Transverse colon (tissue), 4 donors: ENCODE data around the gene TRH. TPM values are rescaled to one million over a fixed set of nuclear protein-coding genes. Genes with fewer than 3 reads are reported as not detected.

Experiments
- DNase-seq: peaks from one replicate; pipeline ENCODE4 v3.0.0-alpha.2; 2019
- H3K27ac ChIP-seq, 4 donors: fragments of 200-600 bp; sonication (generic); 2 replicates each; pipeline ENCODE4 v1.5.1; 2016 to 2018; ENCODE audit warnings: inconsistent platforms in 4 of 4
- H3K27me3 ChIP-seq: fragments of 200-600 bp; sonication (generic); 2 replicates; pipeline ENCODE4 v1.5.1; 2017; ENCODE audit warnings: inconsistent platforms
- H3K36me3 ChIP-seq, 4 donors: fragments of 200-600 bp; sonication (generic); 2 replicates each; pipeline ENCODE4 v1.5.1; 2017 to 2019; ENCODE audit warnings: inconsistent platforms in 4 of 4
- H3K4me1 ChIP-seq, 4 donors: fragments of 200-600 bp; sonication (generic); 2 replicates each; pipeline ENCODE4 v1.5.1; 2017 to 2020; ENCODE audit warnings: inconsistent platforms in 4 of 4
- H3K4me3 ChIP-seq, 4 donors: fragments of 200-600 bp; sonication (generic); 1 replicate in 1 of 4; 2 replicates in 3 of 4; pipeline versions ENCODE4 v1.5.1 to v1.6.1; 2017 to 2019; ENCODE audit warnings: inconsistent platforms in 4 of 4
- H3K9me3 ChIP-seq, 2 donors: fragments of 200-600 bp; sonication (generic); 2 replicates each; pipeline ENCODE4 v1.5.1; 2017 to 2019; ENCODE audit warnings: inconsistent platforms in 2 of 2
- EP300 ChIP-seq: sonication (generic); formaldehyde crosslinking; IDR thresholded peaks from one replicate; pipeline ENCODE4 v1.6.1; 2017; ENCODE audit warnings: antibody characterized with exemption, low read depth
- POLR2A ChIP-seq: fragments of 450-650 bp; IDR thresholded peaks from one replicate; pipeline ENCODE4 v1.6.1; 2016; ENCODE audit warnings: antibody characterized with exemption, mild to moderate bottlenecking, moderate library complexity
- POLR2AphosphoS5 ChIP-seq, 3 donors: sonication (generic); formaldehyde crosslinking; IDR thresholded peaks; one replicate each; pipeline ENCODE4 v1.6.1; 2016; ENCODE audit warnings: antibody characterized with exemption in 3 of 3
- WGBS, 2 donors: methylation state at CpG; one replicate each; pipeline ENCODE4 v1.1.5; 2018; ENCODE audit warnings: low coverage in 1 of 2; 5-methylcytosine and 5-hydroxymethylcytosine counted together
- in situ Hi-C, 4 donors: fragments of 200-750 bp; cut with MboI; loops; one replicate each; pipeline versions ENCODE4 v1.15.0 to v1.15.1; 2017; ENCODE audit warnings: low sequenced_read_pairs in 3 of 4, low pct_ligation_motif_present in 1 of 4, low pct_unique_long_range_greater_than_20kb in 1 of 4
- intact Hi-C: fragments of 100-400 bp; cut with DNase I; formaldehyde crosslinking; loops from one replicate; pipeline ENCODE4 v1.15.1; 2023; ENCODE audit warnings: low total_unique reads
- total RNA-seq, 4 donors: library from RNA; depleted of rRNA; stranded (reverse); fragments of >200 nt; gene quantifications; one replicate each; pipeline ENCODE4 v1.1.0, GENCODE V29; 2016
- TF ChIP-seq, protein P1 (sequence below), 5 experiments: fragments of 200-600 bp in 3 of 5; fragments of 450-650 bp in 2 of 5; sonication (generic) in 3 of 5; IDR thresholded peaks; 1 replicate in 2 of 5; 2 replicates in 3 of 5; pipeline ENCODE4 v1.5.1; 2016 to 2017; ENCODE audit warnings: antibody characterized with exemption in 5 of 5, inconsistent platforms in 3 of 5, mild to moderate bottlenecking in 2 of 5, moderate library complexity in 1 of 5

TRH gene
- total RNA-seq, 4 donors from 2014 or later = not detected

DNA sequence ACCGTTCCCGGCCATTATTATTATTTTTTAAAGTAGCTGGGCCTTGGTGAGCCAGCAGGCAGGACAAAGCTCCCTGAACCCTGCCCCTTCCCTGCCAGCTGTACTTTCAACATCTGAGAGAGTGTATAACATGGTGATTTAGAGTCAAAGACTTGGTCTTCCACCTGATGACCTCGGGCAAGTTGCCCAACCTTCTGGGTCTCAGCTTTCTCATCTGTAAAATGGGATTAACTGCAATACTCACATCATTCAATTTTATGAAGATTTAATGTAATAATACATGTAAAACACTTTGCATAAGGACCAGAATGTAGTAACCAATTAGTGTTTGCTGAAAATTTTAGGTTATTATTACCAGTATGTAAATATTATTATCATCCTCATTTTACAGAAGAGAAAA, 11.9 kb upstream of the TRH start:
- 79% methylated on average over 3 of the region's 3 CpGs; no CpG with 5 or more reads in 1 of the 2 donors for WGBS, 2 donors
- H3K27me3 ChIP-seq = no peaks in the 10 kb centered on the region
- H3K4me1 ChIP-seq = no peaks in the 10 kb centered on the region
- no peak for TF ChIP-seq POLR2A
- TF ChIP-seq, protein P1, sequence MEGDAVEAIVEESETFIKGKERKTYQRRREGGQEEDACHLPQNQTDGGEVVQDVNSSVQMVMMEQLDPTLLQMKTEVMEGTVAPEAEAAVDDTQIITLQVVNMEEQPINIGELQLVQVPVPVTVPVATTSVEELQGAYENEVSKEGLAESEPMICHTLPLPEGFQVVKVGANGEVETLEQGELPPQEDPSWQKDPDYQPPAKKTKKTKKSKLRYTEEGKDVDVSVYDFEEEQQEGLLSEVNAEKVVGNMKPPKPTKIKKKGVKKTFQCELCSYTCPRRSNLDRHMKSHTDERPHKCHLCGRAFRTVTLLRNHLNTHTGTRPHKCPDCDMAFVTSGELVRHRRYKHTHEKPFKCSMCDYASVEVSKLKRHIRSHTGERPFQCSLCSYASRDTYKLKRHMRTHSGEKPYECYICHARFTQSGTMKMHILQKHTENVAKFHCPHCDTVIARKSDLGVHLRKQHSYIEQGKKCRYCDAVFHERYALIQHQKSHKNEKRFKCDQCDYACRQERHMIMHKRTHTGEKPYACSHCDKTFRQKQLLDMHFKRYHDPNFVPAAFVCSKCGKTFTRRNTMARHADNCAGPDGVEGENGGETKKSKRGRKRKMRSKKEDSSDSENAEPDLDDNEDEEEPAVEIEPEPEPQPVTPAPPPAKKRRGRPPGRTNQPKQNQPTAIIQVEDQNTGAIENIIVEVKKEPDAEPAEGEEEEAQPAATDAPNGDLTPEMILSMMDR (IDR thresholded peaks at IDR 0.05) = no peak
- TF ChIP-seq POLR2AphosphoS5 (IDR thresholded peaks at IDR 0.05) = no peak
- TF ChIP-seq EP300 = no peak
- intact Hi-C loops (no loop called here), in situ Hi-C loops (no loop called here)
- H3K27ac ChIP-seq = no peak overlapping the region
- no peaks in the 10 kb centered on the region for H3K36me3 ChIP-seq
- DNase-seq = no peak
- H3K4me3 ChIP-seq = no peak overlapping the region
- no peaks in the 10 kb centered on the region for H3K9me3 ChIP-seq

DNA sequence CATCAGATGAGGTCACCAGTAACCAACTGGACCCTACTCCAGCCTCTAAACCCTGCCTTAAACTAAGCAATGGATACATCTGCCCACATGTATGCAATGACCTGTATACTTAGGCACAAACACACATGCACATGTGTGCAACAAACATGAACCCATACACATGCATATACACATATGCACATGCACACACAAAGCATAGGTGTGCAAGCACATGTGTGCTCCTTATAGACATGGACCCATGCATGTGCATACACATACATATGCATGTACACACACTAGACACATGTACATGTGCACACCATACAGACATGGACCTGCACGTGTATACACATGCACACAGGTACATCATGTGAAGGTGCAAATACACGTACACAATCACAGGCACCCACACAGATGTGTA, 8.6 kb upstream of the TRH start:
- Histone ChIP-seq H3K27ac (no peak overlapping the region), H3K9me3 (no peaks in the 10 kb centered on the region), H3K4me3 (no peak overlapping the region), H3K27me3 (no peaks in the 10 kb centered on the region), H3K4me1 (no peaks in the 10 kb centered on the region), H3K36me3 (no peaks in the 10 kb centered on the region)
- in situ Hi-C loops (no loop called here), intact Hi-C loops (no loop called here)
- TF ChIP-seq POLR2A = no peak
- TF ChIP-seq, protein P1 (IDR thresholded peaks at IDR 0.05) = no peak
- no peak for TF ChIP-seq EP300
- TF ChIP-seq POLR2AphosphoS5 (IDR thresholded peaks at IDR 0.05) = no peak
- 84% methylated on average over 2 of the region's 2 CpGs; no CpG with 5 or more reads in 1 of the 2 donors for WGBS, 2 donors
- DNase-seq = no peak

DNA sequence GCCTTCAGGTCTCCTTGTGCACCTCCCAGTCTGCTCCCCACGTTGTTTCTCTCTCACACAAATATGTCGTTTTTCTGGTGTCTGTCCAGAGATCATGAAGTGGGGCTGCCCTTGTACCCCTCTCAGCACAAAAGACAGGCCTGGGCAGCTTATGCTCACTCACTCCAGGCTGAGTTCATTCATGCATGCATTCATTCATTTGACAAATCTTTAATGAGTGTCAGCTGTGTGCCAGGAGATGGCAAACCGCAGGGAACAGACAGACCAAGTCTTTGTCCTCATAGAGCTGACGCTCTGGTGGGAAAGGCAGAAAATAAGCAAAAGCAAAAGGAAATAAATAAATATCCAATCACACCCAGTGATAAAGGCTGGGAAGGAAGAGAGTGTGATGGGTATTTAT, 7.6 kb upstream of the TRH start:
- H3K27me3 ChIP-seq = no peaks in the 10 kb centered on the region
- in situ Hi-C loops = no loop called here
- intact Hi-C loops = no loop called here
- H3K9me3 ChIP-seq = no peaks in the 10 kb centered on the region
- no peak for DNase-seq
- no peak overlapping the region for H3K4me3 ChIP-seq
- no peaks in the 10 kb centered on the region for H3K36me3 ChIP-seq
- 63 to 85% methylated on average over 4 of the region's 4 CpGs for WGBS, 2 donors
- TF ChIP-seq POLR2AphosphoS5 (IDR thresholded peaks at IDR 0.05) = no peak
- TF ChIP-seq, protein P1 (IDR thresholded peaks at IDR 0.05) = no peak
- TF ChIP-seq POLR2A = no peak
- TF ChIP-seq EP300 = no peak
- H3K4me1 ChIP-seq = no peaks in the 10 kb centered on the region
- H3K27ac ChIP-seq = no peak overlapping the region

DNA sequence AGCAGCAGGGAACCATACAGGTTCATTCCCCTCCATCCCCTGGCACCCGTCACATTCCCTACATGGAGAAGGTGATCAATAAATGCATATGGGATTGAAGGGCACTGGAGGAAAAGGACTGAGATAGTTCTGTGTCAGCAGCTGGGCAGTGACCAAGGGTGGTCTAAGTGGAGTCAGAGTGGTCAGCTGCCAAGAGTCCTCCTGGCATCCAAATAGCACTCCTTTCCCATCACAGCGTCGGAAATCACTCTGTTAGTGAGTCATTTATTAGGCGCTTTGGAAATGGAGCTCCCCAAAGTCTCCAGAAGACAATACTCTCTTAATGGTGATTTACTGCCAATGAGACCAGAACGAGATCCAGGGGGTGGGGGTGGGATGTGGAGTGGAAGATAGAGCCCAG, 6.8 kb upstream of the TRH start:
- no peak for DNase-seq
- peaks cover under 1% of the 10 kb centered on the region for H3K27me3 ChIP-seq
- no peaks in the 10 kb centered on the region for H3K9me3 ChIP-seq
- H3K4me3 ChIP-seq = no peak overlapping the region
- 82% methylated on average over 5 of the region's 5 CpGs; no CpG with 5 or more reads in 1 of the 2 donors for WGBS, 2 donors
- H3K36me3 ChIP-seq = no peaks in the 10 kb centered on the region
- in situ Hi-C loops (no loop called here), intact Hi-C loops (no loop called here)
- no peak overlapping the region for H3K27ac ChIP-seq
- no peaks in the 10 kb centered on the region for H3K4me1 ChIP-seq
- TF ChIP-seq, protein P1 (IDR thresholded peaks at IDR 0.05) = no peak
- TF ChIP-seq EP300 = no peak
- TF ChIP-seq POLR2A = no peak
- no peak for TF ChIP-seq POLR2AphosphoS5 (IDR thresholded peaks at IDR 0.05)
